GM06990 (cell line): ENCODE results near the gene TM2D3.

Source experiments
- DNase-seq: peaks from one replicate; pipeline ENCODE4 v3.0.0-alpha.2; 2011; ENCODE audit not compliant: insufficient read length; ENCODE audit errors: extremely low read depth
- H3K27me3 ChIP-seq: replicated peaks from 2 replicates; pipeline ENCODE4 v1.6.0; 2011; ENCODE audit warnings: low read length; ENCODE audit not compliant: control insufficient read depth, insufficient read depth
- H3K36me3 ChIP-seq: 2 replicates; pipeline ENCODE4 v1.5.1; 2011; ENCODE audit warnings: low read length; ENCODE audit not compliant: control insufficient read depth, insufficient read depth
- H3K4me3 ChIP-seq: replicated peaks from 2 replicates; pipeline ENCODE4 v1.5.1; 2011; ENCODE audit warnings: low read depth, mild to moderate bottlenecking, control low read depth, low read length
- CTCF ChIP-seq: IDR thresholded peaks from 2 replicates; pipeline ENCODE4 v1.5.1; 2011; ENCODE audit warnings: low read length, control low read depth, mild to moderate bottlenecking, inconsistent platforms; ENCODE audit not compliant: insufficient read depth, poor library complexity, severe bottlenecking

Gene TM2D3

GRCh38 chr15:101692801-101693598, 40.8 kb upstream of the TM2D3 start:
- Histone ChIP-seq H3K4me3 (no peak overlapping the region), H3K27me3 (no peaks in the 10 kb centered on the region), H3K36me3 (peaks cover 2% of the 10 kb centered on the region; the same call in 1 of the 2 replicates)
- no peak for TF ChIP-seq CTCF
- no peak for DNase-seq

- TF ChIP-seq CTCF: no peak
- no peak overlapping the region for H3K4me3 ChIP-seq
- peaks cover 2% of the 10 kb centered on the region; the same call in 1 of the 2 replicates for H3K36me3 ChIP-seq
- no peaks in the 10 kb centered on the region for H3K27me3 ChIP-seq
- DNase-seq: no peak
These were observed 37.7 kb upstream of the TM2D3 start for GRCh38 chr15:101689901-101690300.

- no peaks in the 10 kb centered on the region for H3K27me3 ChIP-seq
- DNase-seq: no peak
- H3K36me3 ChIP-seq: no peaks in the 10 kb centered on the region
- no peak for TF ChIP-seq CTCF
- no peak overlapping the region for H3K4me3 ChIP-seq
These were observed 34.5 kb upstream of the TM2D3 start for GRCh38 chr15:101686718-101687117.

GRCh38 chr15:101684877-101685276, 32.7 kb upstream of the TM2D3 start:
- H3K36me3 ChIP-seq: no peaks in the 10 kb centered on the region
- H3K4me3 ChIP-seq: no peak overlapping the region
- H3K27me3 ChIP-seq: no peaks in the 10 kb centered on the region
- no peak for DNase-seq
- TF ChIP-seq CTCF: no peak

GRCh38 chr15:101684384-101684783, 32.2 kb upstream of the TM2D3 start:
- no peak for DNase-seq
- H3K36me3 ChIP-seq: no peaks in the 10 kb centered on the region; the same call in 1 of the 2 replicates
- no peak overlapping the region for H3K4me3 ChIP-seq
- H3K27me3 ChIP-seq: no peaks in the 10 kb centered on the region
- TF ChIP-seq CTCF: no peak
